ENCODE measurements around the gene CCL4.
"Not testable (repeated sequence)": the region's sequence is repeated elsewhere in the genome, so short reads cannot be mapped to it uniquely, and the experiment has no call there.

The CCL4 gene

DNA sequence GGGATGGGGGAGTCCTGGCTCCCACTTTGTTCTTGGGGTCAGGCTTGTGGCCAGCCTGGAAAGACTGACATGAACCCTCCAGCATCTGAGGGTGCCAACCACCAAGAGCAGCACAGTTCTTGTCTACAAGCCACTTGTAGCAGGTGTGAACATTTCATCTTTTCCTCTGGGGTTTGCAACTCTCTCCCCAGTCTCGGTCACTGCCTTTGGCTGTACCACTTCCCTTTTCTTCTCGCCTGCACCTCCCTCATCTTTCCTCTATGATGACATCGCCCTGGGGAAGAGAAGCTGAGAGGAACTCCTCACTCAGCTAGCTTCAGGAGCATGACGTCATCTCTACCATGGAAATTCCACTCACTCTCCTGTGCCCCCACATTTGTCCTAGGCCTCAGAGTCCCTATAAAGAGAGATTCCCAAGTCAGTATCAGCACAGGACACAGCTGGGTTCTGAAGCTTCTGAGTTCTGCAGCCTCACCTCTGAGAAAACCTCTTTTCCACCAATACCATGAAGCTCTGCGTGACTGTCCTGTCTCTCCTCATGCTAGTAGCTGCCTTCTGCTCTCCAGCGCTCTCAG lies at the start of gene CCL4:
TSS of gene CCL4 (plus strand) at position 427 of the 575 bp plus-strand sequence. CDS start at position 506, 79 bp downstream.
- DNase-seq = not testable (repeated sequence)

DNA sequence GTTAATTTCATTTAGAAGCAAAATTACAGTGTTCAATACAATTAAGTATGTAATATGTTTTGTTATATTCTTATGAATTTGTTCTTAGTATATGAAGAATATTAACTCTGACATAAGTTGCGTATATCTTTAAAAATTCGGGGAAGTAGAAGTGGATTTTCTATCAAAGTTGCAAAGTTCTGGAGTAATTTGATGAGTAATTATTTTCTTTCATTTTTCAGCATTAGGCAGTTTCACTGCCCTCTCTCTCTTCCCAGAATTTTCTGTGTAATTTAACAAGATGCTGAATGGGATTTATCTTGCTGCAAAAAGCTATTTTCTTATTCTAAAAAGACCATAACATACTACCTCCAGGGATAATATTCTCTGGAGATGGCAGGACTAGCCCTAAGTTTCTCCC lies 48.5 kb upstream of the CCL4 start:
- no peak for DNase-seq

DNA sequence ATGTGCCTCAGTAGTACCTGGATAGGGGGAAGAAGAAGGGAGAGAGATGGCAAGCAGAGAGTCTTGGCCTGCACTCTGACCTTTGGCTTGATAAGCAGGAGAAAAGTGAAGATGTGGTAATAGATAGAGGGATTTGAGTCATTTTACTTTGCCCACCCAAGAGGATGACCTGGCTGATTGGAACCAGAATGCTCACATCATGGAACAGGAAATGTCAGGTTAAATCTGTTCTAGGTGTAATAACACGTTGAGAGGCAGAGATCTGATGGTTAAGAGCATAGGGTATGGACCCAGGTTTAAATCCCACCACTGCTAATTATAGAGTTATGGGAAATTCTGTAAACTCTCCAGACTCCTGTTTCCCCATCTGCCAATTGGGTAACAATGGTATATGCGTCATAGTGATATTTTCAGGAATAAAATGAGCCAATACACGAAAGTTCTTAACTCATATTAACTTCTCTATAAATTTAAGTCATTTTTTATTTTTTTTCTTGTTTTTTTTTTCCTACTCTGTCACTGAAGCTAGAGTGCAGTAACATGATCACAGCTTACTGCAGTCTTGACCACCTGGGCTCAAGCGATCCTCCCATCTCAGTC lies 47.6 kb upstream of the CCL4 start:
- no peak for DNase-seq

DNA sequence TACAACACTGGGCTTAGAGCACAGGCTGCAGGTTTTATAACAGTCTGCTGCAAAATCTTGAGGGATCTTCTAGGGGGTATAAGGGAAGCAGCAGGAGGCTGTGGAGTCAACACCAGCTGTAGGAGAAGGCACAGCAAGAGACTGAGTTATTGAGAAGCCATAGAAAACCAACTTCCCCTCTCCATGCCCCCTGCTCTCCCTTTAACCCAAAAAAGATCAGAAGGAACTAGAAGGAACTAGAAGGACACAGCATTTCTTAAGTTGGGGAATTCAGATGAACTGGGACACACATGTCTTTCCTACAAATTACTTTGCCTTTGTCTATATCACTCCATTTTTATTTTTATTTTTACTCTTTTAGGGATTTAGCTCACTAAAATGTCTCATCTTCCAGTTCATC lies 45.7 kb upstream of the CCL4 start:
- DNase-seq = no peak

- DNase-seq = no peak
Observed at GRCh38 chr17:36059406-36059805, 44.2 kb upstream of the CCL4 start.

DNA sequence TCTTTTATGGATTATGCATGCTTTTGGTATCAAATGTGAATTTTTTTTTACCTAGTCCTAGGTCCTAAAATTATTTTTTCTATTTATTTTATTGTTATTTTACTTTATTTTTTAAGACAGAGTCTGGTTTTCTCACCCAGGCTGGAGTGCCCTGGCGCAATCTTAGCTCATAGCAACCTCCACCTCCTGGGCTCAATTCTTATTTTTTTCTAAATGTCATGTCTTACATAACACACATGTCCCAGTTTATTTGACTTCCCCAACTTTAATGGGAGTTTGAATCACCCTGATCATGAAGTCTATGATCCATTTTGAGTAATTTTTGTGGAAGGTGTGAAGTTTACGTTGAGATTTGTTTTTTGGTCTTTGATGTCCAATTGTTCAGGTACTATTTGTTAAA lies 42.8 kb upstream of the CCL4 start:
- no peak for DNase-seq

GRCh38 chr17:36063786-36064541 lies 39.7 kb upstream of the CCL4 start, which contains the start of gene CCL18:
TSS of gene CCL18 (plus strand) at chr17:36064272. CDS start at chr17:36064343, 71 bp downstream.
- no peak for DNase-seq

GRCh38 chr17:36066365-36066985 lies 37.2 kb upstream of the CCL4 start:
- no peak for DNase-seq

GRCh38 chr17:36068524-36068923 lies 35.1 kb upstream of the CCL4 start:
- no peak for DNase-seq

- DNase-seq = no peak
Observed at GRCh38 chr17:36069136-36069535, 34.5 kb upstream of the CCL4 start.

- DNase-seq = no peak
Observed at GRCh38 chr17:36070427-36070826, 33.2 kb upstream of the CCL4 start.

- no peak for DNase-seq
Observed at GRCh38 chr17:36071751-36072150, 31.9 kb upstream of the CCL4 start.

GRCh38 chr17:36072431-36073121 lies 31.1 kb upstream of the CCL4 start:
- DNase-seq = no peak

GRCh38 chr17:36074365-36074764 lies 29.3 kb upstream of the CCL4 start:
- no peak for DNase-seq

GRCh38 chr17:36081681-36082471 lies 21.8 kb upstream of the CCL4 start:
- not testable (repeated sequence) for DNase-seq

GRCh38 chr17:36082482-36083120 lies 21.0 kb upstream of the CCL4 start:
- not testable (repeated sequence) for DNase-seq

DNA sequence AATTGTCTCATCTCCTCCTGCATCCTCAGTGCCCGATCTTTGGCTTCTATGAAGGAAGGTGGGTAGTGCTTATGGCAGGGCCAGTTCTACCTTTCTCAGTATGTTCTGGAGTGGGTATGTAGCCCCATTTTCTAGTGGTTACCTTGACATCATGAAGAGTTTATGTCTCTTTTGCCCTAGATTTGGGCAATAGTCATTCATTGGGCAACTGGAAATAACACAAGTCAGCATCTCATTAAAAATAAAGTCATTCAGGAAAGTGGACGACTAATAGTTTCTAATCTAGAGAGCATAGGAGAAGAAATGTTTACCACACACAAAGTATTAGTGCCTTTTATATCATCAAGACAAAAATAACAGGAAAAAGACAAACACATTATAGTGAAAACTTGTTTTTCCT lies 19.9 kb upstream of the CCL4 start:
- DNase-seq = not testable (repeated sequence)

- DNase-seq = no peak
Observed at GRCh38 chr17:36085765-36086164, 17.9 kb upstream of the CCL4 start.

DNA sequence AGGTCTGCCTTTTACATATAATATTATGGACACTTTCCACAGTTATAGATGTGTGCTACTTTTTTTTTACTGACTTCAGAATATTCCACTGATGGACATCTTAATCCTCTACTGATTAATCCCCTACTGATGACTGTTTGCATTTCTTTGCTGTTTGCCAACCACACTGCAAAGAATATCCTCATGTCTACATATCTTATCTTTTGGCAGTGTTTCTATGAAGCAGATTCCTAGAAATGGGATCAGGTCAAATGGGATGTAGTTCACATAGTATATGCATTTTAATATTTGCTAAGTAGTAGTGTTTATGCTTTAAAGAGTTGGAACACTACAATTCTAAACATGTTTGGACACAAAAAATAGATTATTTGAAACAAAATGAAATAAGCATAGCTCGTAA lies 16.8 kb upstream of the CCL4 start:
- DNase-seq = no peak

- not testable (repeated sequence) for DNase-seq
Observed at GRCh38 chr17:36087471-36087870, 16.2 kb upstream of the CCL4 start.

GRCh38 chr17:36087897-36088572 lies 15.6 kb upstream of the CCL4 start:
- DNase-seq = not testable (repeated sequence)

Measured in amniotic stem cell (primary cell).